K562 (cell line): ENCODE data around the gene OR2A14. TPM values are rescaled to one million over a fixed set of nuclear protein-coding genes. Genes with fewer than 3 reads are reported as not detected.

Experiments used
- ATAC-seq: fragments of 200-7000 bp; cut with Tn5 transposase; 3 replicates; pipeline ENCODE4 v1.9.1; 2020; ENCODE audit warnings: moderate library complexity
- BruUV-seq: library from RNA; stranded (reverse); fragments of 400-500 nt; replicated peaks from 2 replicates; lab custom pipeline; 2021; lab: Mats Ljungman, UMichigan
- CTCF ChIA-PET: fragments of 300-600 bp; formaldehyde crosslinking; extraction: SDS; loops from one replicate; lab custom pipeline; 2021; ENCODE audit warnings: low intra/inter-chr PET ratio; lab: Yijun Ruan, JAX
- POLR2A ChIA-PET: fragments of 300-600, 350-650 bp; sonication (Branson Sonifier 250); formaldehyde crosslinking; extraction: SDS; loops from one replicate; lab custom pipeline; 2021; ENCODE audit warnings: antibody characterized with exemption, inconsistent platforms; lab: Yijun Ruan, JAX
- DNase-seq, 4 experiments: peaks; one replicate each; pipeline versions ENCODE4 v3.0.0 to v3.0.0-alpha.2; 2011 to 2018; ENCODE audit warnings: low spot score in 3 of 4, mixed read lengths in 3 of 4; ENCODE audit errors: extremely low read depth in 1 of 4
- FAIRE-seq: peaks from 2 replicates; lab custom pipeline; 2011; peaks lifted over from hg19 to GRCh38; lab: Jason Lieb, UNC
- H2AFZ ChIP-seq: 2 replicates; pipeline ENCODE4 v1.6.0; 2011; ENCODE audit warnings: low read depth, low read length, control low read depth, inconsistent platforms
- H3K27ac ChIP-seq: fragments of 200-600 bp; 3 replicates; pipeline ENCODE4 v1.8.0; 2011; ENCODE audit warnings: low read depth, mild to moderate bottlenecking, control low read depth, inconsistent platforms, low read length, moderate library complexity, mixed read lengths; ENCODE audit errors: extremely low read depth
- H3K27me3 ChIP-seq, 2 experiments: fragments of 300-600 bp in 1 of 2; 2 replicates in 1 of 2; 3 replicates in 1 of 2; pipeline versions ENCODE4 v1.6.0 to v1.8.0; 2011; ENCODE audit warnings: inconsistent platforms in 2 of 2, low read length in 2 of 2, mild to moderate bottlenecking in 1 of 2, mixed read lengths in 1 of 2, moderate library complexity in 1 of 2; ENCODE audit not compliant: control insufficient read depth in 2 of 2, insufficient read depth in 2 of 2
- H3K36me3 ChIP-seq: fragments of 300-600 bp; 3 replicates; pipeline ENCODE4 v1.8.0; 2011; ENCODE audit warnings: mild to moderate bottlenecking, low read length, inconsistent platforms; ENCODE audit not compliant: control insufficient read depth, insufficient read depth
- H3K4me1 ChIP-seq, 2 experiments: fragments of 200-600 bp in 1 of 2; replicated peaks in 1 of 2; 2 replicates in 1 of 2; 3 replicates in 1 of 2; pipeline versions ENCODE4 v1.5.1 to v1.8.0; 2011; ENCODE audit warnings: inconsistent platforms in 2 of 2, low read length in 2 of 2, mild to moderate bottlenecking in 1 of 2, mixed read lengths in 1 of 2, moderate library complexity in 1 of 2; ENCODE audit not compliant: control insufficient read depth in 2 of 2, insufficient read depth in 2 of 2
- H3K4me2 ChIP-seq: 2 replicates; pipeline ENCODE4 v1.6.1; 2011; ENCODE audit warnings: low read length, control low read depth, inconsistent platforms, mixed read lengths; ENCODE audit not compliant: insufficient read depth
- H3K4me3 ChIP-seq: fragments of 200-600 bp; sonication (generic), shearing (Covaris generic); 2 replicates; pipeline ENCODE4 v1.5.1; 2016; ENCODE audit warnings: control low read depth, inconsistent platforms
- H3K79me2 ChIP-seq: fragments of 200-600 bp; 3 replicates; pipeline ENCODE4 v1.8.0; 2011; ENCODE audit warnings: low read length, inconsistent platforms; ENCODE audit not compliant: control insufficient read depth, insufficient read depth
- H3K9ac ChIP-seq, 2 experiments: 2 replicates each; pipeline versions ENCODE4 v1.6.0 to v1.6.1; 2011; ENCODE audit warnings: low read depth in 2 of 2, low read length in 2 of 2, control low read depth in 1 of 2, inconsistent platforms in 1 of 2, mild to moderate bottlenecking in 1 of 2, mixed read lengths in 1 of 2; ENCODE audit not compliant: insufficient read depth in 1 of 2
- H3K9me1 ChIP-seq: one replicate; pipeline ENCODE4 v1.6.0; 2011; ENCODE audit warnings: inconsistent platforms, mild to moderate bottlenecking, low read length, moderate library complexity; ENCODE audit not compliant: control insufficient read depth, insufficient read depth
- H3K9me3 ChIP-seq: replicated peaks from 2 replicates; pipeline ENCODE4 v1.5.1; 2011; ENCODE audit warnings: low read depth, low read length, inconsistent platforms; ENCODE audit not compliant: control insufficient read depth, insufficient read depth
- H4K20me1 ChIP-seq: replicated peaks from 2 replicates; pipeline ENCODE4 v1.6.1; 2011; ENCODE audit warnings: low read length, inconsistent platforms, mixed read lengths; ENCODE audit not compliant: control insufficient read depth, insufficient read depth
- ADNP ChIP-seq: fragments of 200-800 bp; sonication (Bioruptor generic); IDR thresholded peaks from 2 replicates; pipeline ENCODE4 v1.6.1; 2016; ENCODE audit warnings: missing genetic modification characterization, missing compliant biosample characterization
- BCOR ChIP-seq: fragments of 450-650 bp; IDR thresholded peaks from 2 replicates; pipeline ENCODE4 v1.6.1; 2016
- HOMEZ ChIP-seq: fragments of 250-450 bp; sonication (Bioruptor Pico); IDR thresholded peaks from 2 replicates; pipeline ENCODE4 v1.4.0; 2020; ENCODE audit warnings: mild to moderate bottlenecking, moderate library complexity
- KDM1A ChIP-seq, 2 experiments: fragments of 450-650 bp; IDR thresholded peaks; 2 replicates each; pipeline ENCODE4 v1.6.1; 2016; ENCODE audit warnings: mild to moderate bottlenecking in 2 of 2
- MYBL2 ChIP-seq, 2 experiments: fragments of 450-650 bp in 1 of 2; sonication (generic) in 1 of 2; formaldehyde crosslinking in 1 of 2; IDR thresholded peaks; 2 replicates each; pipeline versions ENCODE4 v1.6.1 to v1.8.1; 2017 to 2022; ENCODE audit warnings: borderline replicate concordance in 1 of 2, inconsistent platforms in 1 of 2, low read depth in 1 of 2, mild to moderate bottlenecking in 1 of 2, missing genetic modification reagents in 1 of 2, moderate library complexity in 1 of 2
- RBM25 ChIP-seq: fragments of 200-400 bp; formaldehyde crosslinking; IDR thresholded peaks from 2 replicates; pipeline ENCODE4 v1.6.1; 2018; ENCODE audit warnings: low read length, low read depth, moderate library complexity; ENCODE audit not compliant: severe bottlenecking
- ZNF146 ChIP-seq: IDR thresholded peaks from one replicate; pipeline ENCODE4 v1.6.1; 2018; ENCODE audit warnings: missing compliant biosample characterization; ENCODE audit not compliant: unreplicated experiment
- ZNF512 ChIP-seq: IDR thresholded peaks from 2 replicates; pipeline ENCODE4 v1.6.1; 2016; ENCODE audit warnings: missing genetic modification characterization, missing compliant biosample characterization
- WGBS: fragments of 100-300 bp; shearing (Covaris generic); methylation state at CpG from one replicate; pipeline ENCODE4 v1.1.6; 2016; ENCODE audit warnings: low coverage, mixed read lengths; ENCODE audit not compliant: insufficient coverage; ENCODE audit errors: missing lambda C conversion rate; 5-methylcytosine and 5-hydroxymethylcytosine counted together
- in situ Hi-C: fragments of 300-500 bp; cut with MboI; formaldehyde crosslinking; loops from 4 replicates; pipeline ENCODE4 v1.15.0; 2018; ENCODE audit warnings: inconsistent platforms, mixed read lengths
- intact Hi-C: fragments of 100-400 bp; cut with micrococcal nuclease; formaldehyde crosslinking; loops from 2 replicates; pipeline ENCODE4 v1.14.2; 2022
- polyA plus RNA-seq, 8 experiments: library from polyadenylated mRNA; depleted of rRNA in 4 of 8; stranded (reverse) in 5 of 8; unstranded in 3 of 8; fragments of >200 nt; fragmentation: Nextera tagmentation in 2 of 8; fragmentation: Illumina TruSeq in 1 of 8; extraction: Ambion mirVana in 2 of 8; extraction: Trizol in 1 of 8; gene quantifications; 2 replicates each; pipeline versions ENCODE4 v1.2.1 to v1.2.3, GENCODE V29; 2011 to 2014; ENCODE audit warnings: inconsistent platforms in 1 of 8, missing spikeins in 1 of 8
- total RNA-seq, 7 experiments: library from RNA; depleted of rRNA in 6 of 7; stranded (reverse); fragments of >200 nt in 6 of 7; fragmentation: Illumina TruSeq in 2 of 7; extraction: Trizol in 2 of 7; gene quantifications; 2 replicates each; pipeline versions ENCODE4 v1.2.1 to v1.2.3, GENCODE V29; 2011 to 2021; ENCODE audit warnings: low replicate concordance in 1 of 7
- TF ChIP-seq, protein P1 (sequence below): fragments of 450-650 bp; IDR thresholded peaks from 2 replicates; pipeline ENCODE4 v1.6.1; 2016; ENCODE audit warnings: mild to moderate bottlenecking

Gene OR2A14
- total and polyA plus RNA-seq, 9 of the 15 experiments (the other 6 are each of a cell fraction or from before 2014, with no cell fraction given) = not detected

DNA sequence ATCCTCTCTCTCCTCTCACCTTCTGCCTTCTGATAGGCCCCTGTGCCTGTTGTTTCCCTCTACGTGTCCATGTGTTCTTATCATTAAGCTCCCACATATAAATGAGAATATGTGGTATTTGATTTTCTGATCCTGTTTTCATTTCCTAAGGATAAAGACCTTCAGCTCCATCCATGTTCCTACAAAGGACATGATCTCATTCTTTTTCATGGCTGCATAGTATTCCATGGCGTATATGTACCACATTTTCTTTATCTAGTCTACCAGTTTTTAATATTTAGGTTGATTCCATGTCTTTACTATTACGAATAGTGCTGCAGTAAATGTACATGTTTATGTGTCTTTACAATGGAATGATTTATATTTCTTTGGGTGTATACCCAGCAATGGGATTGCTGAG, 32.3 kb upstream of the OR2A14 start:
- in situ Hi-C loops (no loop called here), intact Hi-C loops (loop anchor here (10.0 kb wide), 1 partner anchor 64 kb away; no protein-coding TSS in a partner anchor)
- H2AFZ ChIP-seq = no peak overlapping the region
- no peak overlapping the region for H3K4me3 ChIP-seq
- H3K9me3 ChIP-seq = no peaks in the 10 kb centered on the region
- H3K79me2 ChIP-seq = no peaks in the 10 kb centered on the region
- no peaks in the 10 kb centered on the region for H3K9me1 ChIP-seq
- H3K36me3 ChIP-seq = no peaks in the 10 kb centered on the region
- peak; percentile 98 for TF ChIP-seq ZNF146 (CRISPR knock-in tag)
- peak; percentile 29 to 43; a peak in 3 of 4 replicates for TF ChIP-seq KDM1A (IDR thresholded peaks at IDR 0.05)
- peak; percentile 86 for TF ChIP-seq RBM25
- TF ChIP-seq ADNP = 0 out of 2 replicates have a peak, but pooled peaks have one; percentile 19
- TF ChIP-seq BCOR = peak; percentile 60
- no peak for TF ChIP-seq MYBL2 (IDR thresholded peaks at IDR 0.05; ENCODE audit: low read depth)
- no peak for TF ChIP-seq MYBL2 (CRISPR knock-in tag; IDR thresholded peaks at IDR 0.05; ENCODE audit: borderline replicate concordance)
- no peak overlapping the region for H3K4me2 ChIP-seq
- H3K4me1 ChIP-seq = no peaks in the 10 kb centered on the region
- no peak for ATAC-seq
- no peak overlapping the region for H3K9ac ChIP-seq
- no peak for FAIRE-seq
- H3K27ac ChIP-seq = no peak overlapping the region
- no peaks in the 10 kb centered on the region for H3K27me3 ChIP-seq
- no TSS peak for BruUV-seq
- no peaks in the 10 kb centered on the region for H4K20me1 ChIP-seq
- 10% methylated on average over 3 of the region's 3 CpGs for WGBS
- ChIA-PET CTCF (no interaction called here), POLR2A (no interaction called here)
- no peak for DNase-seq

DNA sequence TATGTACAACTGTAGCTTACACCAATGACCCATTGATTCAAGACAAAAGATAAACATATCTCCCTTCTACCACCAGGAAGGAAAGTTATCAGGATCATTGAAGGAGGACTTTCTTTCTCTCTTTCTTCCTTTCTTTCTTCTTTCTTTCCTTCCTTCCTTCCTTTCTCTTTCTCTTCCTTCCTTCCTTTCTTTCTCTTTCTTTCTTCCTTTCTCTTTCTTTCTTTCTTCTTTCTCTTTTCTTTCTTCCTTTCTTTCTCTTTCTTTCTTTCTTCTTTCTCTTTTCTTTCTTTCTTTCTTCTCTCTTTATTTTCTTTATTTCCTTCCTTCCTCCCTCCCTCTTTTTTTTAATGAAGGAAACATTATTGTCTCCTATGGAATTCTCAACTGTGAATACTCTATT, 24.2 kb upstream of the OR2A14 start:
- H3K9ac ChIP-seq = no peak overlapping the region
- BruUV-seq = no TSS peak
- no peaks in the 10 kb centered on the region for H3K27me3 ChIP-seq
- no peak overlapping the region for H3K4me3 ChIP-seq
- TF ChIP-seq, protein P1, sequence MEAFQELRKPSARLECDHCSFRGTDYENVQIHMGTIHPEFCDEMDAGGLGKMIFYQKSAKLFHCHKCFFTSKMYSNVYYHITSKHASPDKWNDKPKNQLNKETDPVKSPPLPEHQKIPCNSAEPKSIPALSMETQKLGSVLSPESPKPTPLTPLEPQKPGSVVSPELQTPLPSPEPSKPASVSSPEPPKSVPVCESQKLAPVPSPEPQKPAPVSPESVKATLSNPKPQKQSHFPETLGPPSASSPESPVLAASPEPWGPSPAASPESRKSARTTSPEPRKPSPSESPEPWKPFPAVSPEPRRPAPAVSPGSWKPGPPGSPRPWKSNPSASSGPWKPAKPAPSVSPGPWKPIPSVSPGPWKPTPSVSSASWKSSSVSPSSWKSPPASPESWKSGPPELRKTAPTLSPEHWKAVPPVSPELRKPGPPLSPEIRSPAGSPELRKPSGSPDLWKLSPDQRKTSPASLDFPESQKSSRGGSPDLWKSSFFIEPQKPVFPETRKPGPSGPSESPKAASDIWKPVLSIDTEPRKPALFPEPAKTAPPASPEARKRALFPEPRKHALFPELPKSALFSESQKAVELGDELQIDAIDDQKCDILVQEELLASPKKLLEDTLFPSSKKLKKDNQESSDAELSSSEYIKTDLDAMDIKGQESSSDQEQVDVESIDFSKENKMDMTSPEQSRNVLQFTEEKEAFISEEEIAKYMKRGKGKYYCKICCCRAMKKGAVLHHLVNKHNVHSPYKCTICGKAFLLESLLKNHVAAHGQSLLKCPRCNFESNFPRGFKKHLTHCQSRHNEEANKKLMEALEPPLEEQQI = 0 out of 2 replicates have a peak, but pooled peaks have one; percentile 29
- TF ChIP-seq HOMEZ (CRISPR knock-in tag) (no peak), ZNF512 (tag) (peak; percentile 92)
- TF ChIP-seq, all 486 proteins: peak for 2
- H2AFZ ChIP-seq = no peak overlapping the region
- no peaks in the 10 kb centered on the region for H3K4me1 ChIP-seq
- DNase-seq (no peak), FAIRE-seq (no peak), ATAC-seq (no peak)
- H4K20me1 ChIP-seq = no peaks in the 10 kb centered on the region
- intact Hi-C loops = loop anchor here (10.0 kb wide), 1 partner anchor 56 kb away; no protein-coding TSS in a partner anchor
- no peak overlapping the region for H3K27ac ChIP-seq
- H3K79me2 ChIP-seq = no peaks in the 10 kb centered on the region
- H3K4me2 ChIP-seq = no peak overlapping the region
- no peaks in the 10 kb centered on the region for H3K36me3 ChIP-seq
- ChIA-PET CTCF (interaction anchor here (0.6 kb wide), 1 partner anchor 771 kb away, joined by 3 read pairs; no protein-coding TSS in a partner anchor), POLR2A (interaction anchor here (1.0 kb wide), 1 partner anchor 79 kb away, joined by 3 read pairs; no protein-coding TSS in a partner anchor)
- H3K9me3 ChIP-seq = no peaks in the 10 kb centered on the region
- H3K9me1 ChIP-seq = no peaks in the 10 kb centered on the region
- in situ Hi-C loops = no loop called here
